ENCODE data around the gene MGAT1. TPM values are rescaled to one million over a fixed set of nuclear protein-coding genes. Genes with fewer than 3 reads are reported as not detected.

Gene MGAT1
- total and polyA plus RNA-seq, 2 experiments from 2014 or later: 180 to 200 TPM

DNA sequence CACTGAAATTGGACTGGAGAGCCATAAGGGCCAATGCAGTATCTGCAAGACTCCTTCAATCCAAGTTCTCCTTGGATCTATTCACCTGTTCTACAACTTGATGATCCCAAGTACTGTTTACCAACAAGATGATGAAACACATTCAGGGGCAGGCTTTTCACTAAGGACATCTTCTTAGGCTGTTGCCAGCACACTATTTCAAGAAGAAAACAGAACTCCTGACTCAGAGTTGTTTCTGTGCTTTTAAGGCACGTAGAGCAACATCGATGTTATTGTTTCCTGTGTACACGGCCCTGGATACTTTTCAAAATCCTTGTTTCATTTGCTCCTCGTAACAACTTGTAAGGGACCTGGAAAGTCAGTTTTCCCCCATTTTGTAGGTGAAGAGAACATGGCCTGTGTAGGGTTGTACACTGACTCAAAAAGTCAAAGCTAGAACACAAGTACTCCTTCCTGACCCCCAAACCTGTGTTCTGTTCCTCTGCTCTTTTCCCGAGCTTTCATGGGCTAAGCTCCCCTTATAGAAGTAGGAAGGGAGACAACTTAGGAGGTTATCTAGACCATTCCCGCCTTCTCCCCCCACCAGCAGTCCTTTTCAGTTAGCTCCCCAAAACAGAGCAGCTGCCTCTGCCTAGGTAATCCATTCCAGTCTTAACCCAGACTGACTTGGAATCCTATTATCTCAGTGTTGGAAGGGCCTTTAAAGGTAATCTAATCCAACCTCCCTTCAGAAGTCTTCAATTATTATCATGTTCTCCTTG is 5.2 kb upstream of the MGAT1 start:
- H3K27ac ChIP-seq: peak overlapping the region; percentile 43; the same call in 1 of the 2 replicates
- no peaks in the 10 kb centered on the region for H3K27me3 ChIP-seq (replicated peaks; ENCODE audit: insufficient read depth)
- H3K9me3 ChIP-seq (ENCODE audit: low read depth): no peaks in the 10 kb centered on the region
- peak overlapping the region; percentile 93 for H3K4me2 ChIP-seq (ENCODE audit: unreplicated experiment)
- H3K4me1 ChIP-seq (ENCODE audit: insufficient read depth): peaks cover 47% of the 10 kb centered on the region
- H3K9me2 ChIP-seq (ENCODE audit: insufficient read depth): no peaks in the 10 kb centered on the region
- peaks cover 72% of the 10 kb centered on the region for H3K79me2 ChIP-seq (ENCODE audit: insufficient read depth)
- no peaks in the 10 kb centered on the region for H3K36me3 ChIP-seq (ENCODE audit: low read depth)
- DNase-seq: peak; percentile 70
- peak overlapping the region; percentile 92 for H3K4me3 ChIP-seq
- 26 to 30% methylated on average over 6 of the region's 6 CpGs for WGBS, 2 experiments (ENCODE audit: low coverage in 1 of 2, low lambda C conversion rate in 2 of 2, missing lambda C conversion rate in 2 of 2)
- in situ Hi-C loops (cut with MboI): no loop called here
- H4K20me1 ChIP-seq (ENCODE audit: insufficient read depth): no peaks in the 10 kb centered on the region
- H3K9ac ChIP-seq: peak overlapping the region; percentile 90
- peak overlapping the region; percentile 31; the same call in 1 of the 2 replicates for H2AFZ ChIP-seq
- H3F3A ChIP-seq (ENCODE audit: insufficient read depth): no peaks in the 10 kb centered on the region
- TF ChIP-seq EZH2phosphoT487 (IDR thresholded peaks at IDR 0.05; ENCODE audit: insufficient read depth, low read depth) (no peak), EZH2 (IDR thresholded peaks at IDR 0.05; ENCODE audit: insufficient read depth, poor library complexity, severe bottlenecking) (no peak)

DNA sequence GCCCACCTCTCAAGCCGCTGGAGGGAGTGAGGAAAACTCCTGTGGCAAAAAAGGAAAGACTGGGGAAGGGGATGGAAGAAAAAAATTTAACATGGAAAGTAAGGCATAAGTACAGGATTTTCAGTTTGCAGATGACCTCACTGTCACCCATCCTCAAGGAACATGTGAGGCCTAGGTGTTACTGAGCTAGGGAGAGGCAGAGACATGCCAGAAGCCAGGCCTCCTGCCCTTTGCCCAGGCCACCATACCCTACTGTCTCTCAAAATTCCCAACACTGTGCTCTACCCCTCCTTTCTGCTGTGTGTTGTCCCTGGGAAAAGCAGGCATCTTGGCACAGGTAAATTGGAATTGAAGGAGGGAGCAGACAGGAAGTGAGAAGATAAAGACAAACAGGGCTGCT is 4.4 kb upstream of the MGAT1 start:
- no peak overlapping the region for H2AFZ ChIP-seq
- peaks cover 72% of the 10 kb centered on the region for H3K79me2 ChIP-seq (ENCODE audit: insufficient read depth)
- no peaks in the 10 kb centered on the region for H3K9me2 ChIP-seq (ENCODE audit: insufficient read depth)
- H3K4me1 ChIP-seq (ENCODE audit: insufficient read depth): peaks cover 47% of the 10 kb centered on the region
- no peaks in the 10 kb centered on the region for H3K27me3 ChIP-seq (replicated peaks; ENCODE audit: insufficient read depth)
- peak overlapping the region; percentile 93 for H3K4me2 ChIP-seq (ENCODE audit: unreplicated experiment)
- 100% methylated on average over 1 of the region's 1 CpG for WGBS, 2 experiments (ENCODE audit: low coverage in 1 of 2, low lambda C conversion rate in 2 of 2, missing lambda C conversion rate in 2 of 2)
- peak overlapping the region; percentile 92; the same call in 1 of the 2 replicates for H3K4me3 ChIP-seq
- no peak for DNase-seq
- peak overlapping the region; percentile 90 for H3K9ac ChIP-seq
- no peaks in the 10 kb centered on the region for H4K20me1 ChIP-seq (ENCODE audit: insufficient read depth)
- in situ Hi-C loops (cut with MboI): no loop called here
- no peaks in the 10 kb centered on the region for H3K9me3 ChIP-seq (ENCODE audit: low read depth)
- no peaks in the 10 kb centered on the region for H3K36me3 ChIP-seq (ENCODE audit: low read depth)
- H3F3A ChIP-seq (ENCODE audit: insufficient read depth): no peaks in the 10 kb centered on the region
- no peak for TF ChIP-seq EZH2 (IDR thresholded peaks at IDR 0.05; ENCODE audit: insufficient read depth, poor library complexity, severe bottlenecking)
- no peak for TF ChIP-seq EZH2phosphoT487 (IDR thresholded peaks at IDR 0.05; ENCODE audit: insufficient read depth, low read depth)
- H3K27ac ChIP-seq: no peak overlapping the region

GRCh38 chr5:180806351-180807011 is 3.9 kb upstream of the MGAT1 start:
- in situ Hi-C loops (cut with MboI): no loop called here
- Histone ChIP-seq H3K27ac (no peak overlapping the region), H3K27me3 (replicated peaks; ENCODE audit: insufficient read depth) (no peaks in the 10 kb centered on the region), H3K4me3 (no peak overlapping the region), H3K9me3 (ENCODE audit: low read depth) (no peaks in the 10 kb centered on the region), H3K9me2 (ENCODE audit: insufficient read depth) (no peaks in the 10 kb centered on the region), H2AFZ (no peak overlapping the region), H3K4me2 (ENCODE audit: unreplicated experiment) (no peak overlapping the region), H3K4me1 (ENCODE audit: insufficient read depth) (peaks cover 47% of the 10 kb centered on the region), H4K20me1 (ENCODE audit: insufficient read depth) (no peaks in the 10 kb centered on the region), H3K36me3 (ENCODE audit: low read depth) (no peaks in the 10 kb centered on the region), H3K79me2 (ENCODE audit: insufficient read depth) (peaks cover 74% of the 10 kb centered on the region), H3K9ac (no peak overlapping the region), H3F3A (ENCODE audit: insufficient read depth) (peaks cover 5% of the 10 kb centered on the region)
- no peak for DNase-seq
- no peak for TF ChIP-seq EZH2 (IDR thresholded peaks at IDR 0.05; ENCODE audit: insufficient read depth, poor library complexity, severe bottlenecking)
- TF ChIP-seq EZH2phosphoT487 (IDR thresholded peaks at IDR 0.05; ENCODE audit: insufficient read depth, low read depth): no peak
- 76 to 77% methylated on average over 9 of the region's 9 CpGs for WGBS, 2 experiments (ENCODE audit: low coverage in 1 of 2, low lambda C conversion rate in 2 of 2, missing lambda C conversion rate in 2 of 2)

- Histone ChIP-seq H4K20me1 (ENCODE audit: insufficient read depth) (peaks cover 14% of the 10 kb centered on the region), H2AFZ (peak overlapping the region; percentile 70; the same call in 1 of the 2 replicates), H3K4me3 (peak overlapping the region; percentile 78), H3K4me2 (ENCODE audit: unreplicated experiment) (peak overlapping the region; percentile 83), H3K9me2 (ENCODE audit: insufficient read depth) (no peaks in the 10 kb centered on the region), H3K9me3 (ENCODE audit: low read depth) (no peaks in the 10 kb centered on the region), H3K79me2 (ENCODE audit: insufficient read depth) (peaks cover 90% of the 10 kb centered on the region), H3K9ac (peak overlapping the region; percentile 99), H3K27me3 (replicated peaks; ENCODE audit: insufficient read depth) (no peaks in the 10 kb centered on the region), H3K27ac (peak overlapping the region; percentile 97), H3K4me1 (ENCODE audit: insufficient read depth) (peaks cover 67% of the 10 kb centered on the region), H3K36me3 (ENCODE audit: low read depth) (no peaks in the 10 kb centered on the region), H3F3A (ENCODE audit: insufficient read depth) (peaks cover 28% of the 10 kb centered on the region)
- TF ChIP-seq EZH2phosphoT487 (IDR thresholded peaks at IDR 0.05; ENCODE audit: insufficient read depth, low read depth): no peak
- no peak for TF ChIP-seq EZH2 (IDR thresholded peaks at IDR 0.05; ENCODE audit: insufficient read depth, poor library complexity, severe bottlenecking)
- no peak for DNase-seq
- 81 to 87% methylated on average over 17 to 22 of the region's 22 CpGs for WGBS, 2 experiments (ENCODE audit: low coverage in 1 of 2, low lambda C conversion rate in 2 of 2, missing lambda C conversion rate in 2 of 2)
- in situ Hi-C loops (cut with MboI): no loop called here
These were observed 1.6 kb upstream of the MGAT1 start for GRCh38 chr5:180804129-180804618.

All from GM23248 (cell line).